HEK293 (cell line): ENCODE data around the gene GMPPA.

Experiments
- KLF17 ChIP-seq: fragments of 450-650 bp; formaldehyde crosslinking; IDR thresholded peaks from 2 replicates; pipeline ENCODE4 v1.5.1; 2016; ENCODE audit warnings: missing biosample characterization, missing genetic modification characterization
- PRDM2 ChIP-seq: fragments of 450-650 bp; formaldehyde crosslinking; IDR thresholded peaks from 2 replicates; pipeline ENCODE4 v1.5.1; 2016; ENCODE audit warnings: missing biosample characterization, missing genetic modification characterization, borderline replicate concordance
- ZNF560 ChIP-seq: fragments of 450-650 bp; formaldehyde crosslinking; IDR thresholded peaks from 2 replicates; pipeline ENCODE4 v1.5.1; 2017; ENCODE audit warnings: missing biosample characterization, missing genetic modification characterization, borderline replicate concordance
- ZNF777 ChIP-seq: fragments of 450-650 bp; formaldehyde crosslinking; IDR thresholded peaks from 2 replicates; pipeline ENCODE4 v1.5.1; 2017; ENCODE audit warnings: missing biosample characterization, missing genetic modification characterization, borderline replicate concordance
- ZSCAN5A ChIP-seq: fragments of 450-650 bp; formaldehyde crosslinking; IDR thresholded peaks from 2 replicates; pipeline ENCODE4 v1.5.1; 2016; ENCODE audit warnings: missing biosample characterization, missing genetic modification characterization
- TF ChIP-seq, protein P1 (sequence below): fragments of 450-650 bp; formaldehyde crosslinking; conservative IDR thresholded peaks from 2 replicates; pipeline ENCODE4 v1.5.1; 2016; ENCODE audit warnings: low read depth, missing biosample characterization, missing genetic modification characterization
- TF ChIP-seq, protein P2 (sequence below): fragments of 450-650 bp; formaldehyde crosslinking; IDR thresholded peaks from 2 replicates; pipeline ENCODE4 v1.5.1; 2017; ENCODE audit warnings: missing biosample characterization, missing genetic modification characterization

The GMPPA gene

DNA sequence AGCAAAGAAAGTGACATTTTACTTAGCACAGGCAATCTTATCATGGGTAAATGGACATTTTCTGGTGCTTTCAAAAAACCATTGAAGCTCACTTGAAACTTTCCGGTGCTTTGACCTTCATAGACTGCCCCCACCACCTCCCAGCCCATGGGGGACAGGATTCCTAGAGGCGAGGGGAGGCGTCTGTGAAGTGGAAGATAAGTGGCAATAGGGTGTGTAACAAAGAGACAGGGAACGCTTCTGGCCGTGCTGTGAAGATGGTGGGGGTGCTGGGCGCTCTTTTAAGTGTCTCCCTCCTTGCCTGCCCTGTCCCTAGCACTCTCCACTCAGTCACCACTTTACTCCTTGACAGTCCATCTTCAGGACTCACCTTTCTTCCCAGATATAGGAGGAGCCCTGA, 23.4 kb upstream of the GMPPA start (continued):
- TF ChIP-seq PRDM2 (tag by site-specific recombination) (no peak), KLF17 (no peak), ZSCAN5A (tag by site-specific recombination) (no peak), ZNF777 (tag by site-specific recombination) (no peak), ZNF560 (tag by site-specific recombination) (no peak)
- TF ChIP-seq, protein P1, sequence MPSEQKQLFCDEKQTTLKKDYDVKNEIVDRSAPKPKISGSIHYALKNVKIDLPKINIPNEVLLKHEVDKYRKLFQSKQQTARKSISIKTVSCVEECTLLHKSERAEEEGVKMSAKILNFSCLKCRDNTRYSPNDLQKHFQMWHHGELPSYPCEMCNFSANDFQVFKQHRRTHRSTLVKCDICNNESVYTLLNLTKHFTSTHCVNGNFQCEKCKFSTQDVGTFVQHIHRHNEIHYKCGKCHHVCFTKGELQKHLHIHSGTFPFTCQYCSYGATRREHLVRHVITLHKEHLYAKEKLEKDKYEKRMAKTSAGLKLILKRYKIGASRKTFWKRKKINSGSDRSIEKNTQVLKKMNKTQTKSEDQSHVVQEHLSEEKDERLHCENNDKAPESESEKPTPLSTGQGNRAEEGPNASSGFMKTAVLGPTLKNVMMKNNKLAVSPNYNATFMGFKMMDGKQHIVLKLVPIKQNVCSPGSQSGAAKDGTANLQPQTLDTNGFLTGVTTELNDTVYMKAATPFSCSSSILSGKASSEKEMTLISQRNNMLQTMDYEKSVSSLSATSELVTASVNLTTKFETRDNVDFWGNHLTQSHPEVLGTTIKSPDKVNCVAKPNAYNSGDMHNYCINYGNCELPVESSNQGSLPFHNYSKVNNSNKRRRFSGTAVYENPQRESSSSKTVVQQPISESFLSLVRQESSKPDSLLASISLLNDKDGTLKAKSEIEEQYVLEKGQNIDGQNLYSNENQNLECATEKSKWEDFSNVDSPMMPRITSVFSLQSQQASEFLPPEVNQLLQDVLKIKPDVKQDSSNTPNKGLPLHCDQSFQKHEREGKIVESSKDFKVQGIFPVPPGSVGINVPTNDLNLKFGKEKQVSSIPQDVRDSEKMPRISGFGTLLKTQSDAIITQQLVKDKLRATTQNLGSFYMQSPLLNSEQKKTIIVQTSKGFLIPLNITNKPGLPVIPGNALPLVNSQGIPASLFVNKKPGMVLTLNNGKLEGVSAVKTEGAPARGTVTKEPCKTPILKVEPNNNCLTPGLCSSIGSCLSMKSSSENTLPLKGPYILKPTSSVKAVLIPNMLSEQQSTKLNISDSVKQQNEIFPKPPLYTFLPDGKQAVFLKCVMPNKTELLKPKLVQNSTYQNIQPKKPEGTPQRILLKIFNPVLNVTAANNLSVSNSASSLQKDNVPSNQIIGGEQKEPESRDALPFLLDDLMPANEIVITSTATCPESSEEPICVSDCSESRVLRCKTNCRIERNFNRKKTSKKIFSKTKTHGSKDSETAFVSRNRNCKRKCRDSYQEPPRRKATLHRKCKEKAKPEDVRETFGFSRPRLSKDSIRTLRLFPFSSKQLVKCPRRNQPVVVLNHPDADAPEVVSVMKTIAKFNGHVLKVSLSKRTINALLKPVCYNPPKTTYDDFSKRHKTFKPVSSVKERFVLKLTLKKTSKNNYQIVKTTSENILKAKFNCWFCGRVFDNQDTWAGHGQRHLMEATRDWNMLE = no peak
- TF ChIP-seq, protein P2, sequence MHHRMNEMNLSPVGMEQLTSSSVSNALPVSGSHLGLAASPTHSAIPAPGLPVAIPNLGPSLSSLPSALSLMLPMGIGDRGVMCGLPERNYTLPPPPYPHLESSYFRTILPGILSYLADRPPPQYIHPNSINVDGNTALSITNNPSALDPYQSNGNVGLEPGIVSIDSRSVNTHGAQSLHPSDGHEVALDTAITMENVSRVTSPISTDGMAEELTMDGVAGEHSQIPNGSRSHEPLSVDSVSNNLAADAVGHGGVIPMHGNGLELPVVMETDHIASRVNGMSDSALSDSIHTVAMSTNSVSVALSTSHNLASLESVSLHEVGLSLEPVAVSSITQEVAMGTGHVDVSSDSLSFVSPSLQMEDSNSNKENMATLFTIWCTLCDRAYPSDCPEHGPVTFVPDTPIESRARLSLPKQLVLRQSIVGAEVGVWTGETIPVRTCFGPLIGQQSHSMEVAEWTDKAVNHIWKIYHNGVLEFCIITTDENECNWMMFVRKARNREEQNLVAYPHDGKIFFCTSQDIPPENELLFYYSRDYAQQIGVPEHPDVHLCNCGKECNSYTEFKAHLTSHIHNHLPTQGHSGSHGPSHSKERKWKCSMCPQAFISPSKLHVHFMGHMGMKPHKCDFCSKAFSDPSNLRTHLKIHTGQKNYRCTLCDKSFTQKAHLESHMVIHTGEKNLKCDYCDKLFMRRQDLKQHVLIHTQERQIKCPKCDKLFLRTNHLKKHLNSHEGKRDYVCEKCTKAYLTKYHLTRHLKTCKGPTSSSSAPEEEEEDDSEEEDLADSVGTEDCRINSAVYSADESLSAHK (tag by site-specific recombination) = no peak
